Gastrocnemius medialis (tissue), 4 donors: ENCODE measurements around the gene SHD. TPM values are rescaled to one million over a fixed set of nuclear protein-coding genes. Genes with fewer than 3 reads are reported as not detected.

Experiments
- ATAC-seq, 2 donors: fragments of 150-250 bp; one replicate each; pipeline ENCODE4 v1.9.1; 2016
- DNase-seq, 2 donors: peaks; one replicate each; pipeline ENCODE4 v3.0.0-alpha.2; 2019
- H3K27ac ChIP-seq, 4 donors: fragments of 200-600 bp; sonication (generic); 1 replicate in 1 of 4; 2 replicates in 3 of 4; pipeline ENCODE4 v1.5.1; 2016 to 2018; ENCODE audit warnings: mild to moderate bottlenecking in 2 of 4, moderate library complexity in 1 of 4
- H3K27me3 ChIP-seq, 3 donors: fragments of 200-600 bp; sonication (generic) in 2 of 3; 1 replicate in 1 of 3; 2 replicates in 2 of 3; pipeline versions ENCODE4 v1.5.1 to v1.6.0; 2016 to 2019; ENCODE audit warnings: mild to moderate bottlenecking in 1 of 3, moderate library complexity in 1 of 3
- H3K36me3 ChIP-seq, 2 donors: fragments of 200-600 bp; sonication (generic) in 1 of 2; one replicate each; pipeline ENCODE4 v1.5.1; 2017 to 2018
- H3K4me1 ChIP-seq, 2 donors: fragments of 200-600 bp; sonication (generic) in 1 of 2; one replicate each; pipeline ENCODE4 v1.5.1; 2016 to 2017; ENCODE audit warnings: mild to moderate bottlenecking in 2 of 2
- H3K4me3 ChIP-seq, 4 donors: fragments of 200-600 bp; sonication (generic) in 3 of 4; 1 replicate in 1 of 4; 2 replicates in 3 of 4; pipeline ENCODE4 v1.5.1; 2016 to 2019; ENCODE audit warnings: mild to moderate bottlenecking in 2 of 4
- H3K9me3 ChIP-seq, 3 donors: fragments of 200-600 bp; sonication (generic) in 2 of 3; 1 replicate in 1 of 3; 2 replicates in 2 of 3; pipeline ENCODE4 v1.5.1; 2016 to 2019
- CTCF ChIP-seq, 5 experiments: fragments of 450-650 bp in 3 of 5; fragments of 200-600 bp in 2 of 5; sonication (generic) in 2 of 5; IDR thresholded peaks in 4 of 5; conservative IDR thresholded peaks in 1 of 5; 1 replicate in 4 of 5; 2 replicates in 1 of 5; pipeline ENCODE4 v1.5.1; 2016 to 2019; ENCODE audit warnings: antibody characterized with exemption in 5 of 5, mild to moderate bottlenecking in 3 of 5, moderate library complexity in 3 of 5
- POLR2A ChIP-seq, 2 donors: fragments of 450-650 bp; IDR thresholded peaks; one replicate each; pipeline ENCODE4 v1.6.1; 2017; ENCODE audit warnings: antibody characterized with exemption in 2 of 2, mild to moderate bottlenecking in 2 of 2, moderate library complexity in 2 of 2
- in situ Hi-C, 4 donors: fragments of 200-750 bp; cut with MboI; loops; one replicate each; pipeline versions ENCODE4 v1.15.0 to v1.8.0; 2017; ENCODE audit warnings: low sequenced_read_pairs in 4 of 4
- intact Hi-C: fragments of 100-400 bp; cut with DNase I; formaldehyde crosslinking; loops from one replicate; pipeline ENCODE4 v1.15.1; 2023; ENCODE audit warnings: low total_unique reads
- total RNA-seq, 4 donors: library from RNA; depleted of rRNA; stranded (reverse); fragments of >200 nt; gene quantifications; one replicate each; pipeline versions ENCODE4 v1.1.0 to v1.2.3, GENCODE V29; 2016

SHD gene
- total RNA-seq, 4 donors from 2014 or later = 0.26 TPM; not detected in 3

GRCh38 chr19:4329858-4330257 lies 50.8 kb downstream of the SHD start:
- H3K4me3 ChIP-seq = no peak overlapping the region

GRCh38 chr19:4334929-4335570 lies 56.0 kb downstream of the SHD start:
- intact Hi-C loops (no loop called here), in situ Hi-C loops (no loop called here)
- Histone ChIP-seq H3K27me3 (no peaks in the 10 kb centered on the region), H3K27ac (no peak overlapping the region), H3K36me3 (no peaks in the 10 kb centered on the region), H3K4me3 (no peak overlapping the region), H3K4me1 (peaks cover 0 to 4% of the 10 kb centered on the region in 2 donors), H3K9me3 (no peaks in the 10 kb centered on the region)
- DNase-seq (no peak), ATAC-seq (no peak)
- TF ChIP-seq CTCF (IDR thresholded peaks at IDR 0.05 in 4 of 5, conservative IDR thresholded peaks at IDR 0.05 in 1 of 5) (no peak), POLR2A (IDR thresholded peaks at IDR 0.05) (no peak)

More at GRCh38 chr19:4329858-4330257, 50.8 kb downstream of the SHD start:
- H3K27me3 ChIP-seq = peaks cover 11 to 17% (median 16%) of the 10 kb centered on the region in 3 donors
- H3K9me3 ChIP-seq = no peaks in the 10 kb centered on the region
- H3K4me1 ChIP-seq = peaks cover 0 to 13% of the 10 kb centered on the region in 2 donors
- no peak overlapping the region for H3K27ac ChIP-seq
- TF ChIP-seq POLR2A (IDR thresholded peaks at IDR 0.05) (no peak), CTCF (IDR thresholded peaks at IDR 0.05 in 4 of 5, conservative IDR thresholded peaks at IDR 0.05 in 1 of 5) (no peak)
- DNase-seq = no peak
- in situ Hi-C loops (no loop called here), intact Hi-C loops (no loop called here)
- H3K36me3 ChIP-seq = no peaks in the 10 kb centered on the region
- no peak for ATAC-seq

- Histone ChIP-seq H3K4me1 (peaks cover 3 to 9% of the 10 kb centered on the region in 2 donors), H3K9me3 (no peaks in the 10 kb centered on the region), H3K27ac (peak overlapping the region in 3 of 4 donors; percentile 39 to 63 (median 40)), H3K4me3 (peak overlapping the region; percentile 44 to 53 (median 50)), H3K27me3 (no peaks in the 10 kb centered on the region), H3K36me3 (no peaks in the 10 kb centered on the region)
- DNase-seq (no peak), ATAC-seq (no peak)
- intact Hi-C loops = no loop called here
- TF ChIP-seq POLR2A (IDR thresholded peaks at IDR 0.05) = no peak
- TF ChIP-seq CTCF (IDR thresholded peaks at IDR 0.05 in 4 of 5, conservative IDR thresholded peaks at IDR 0.05 in 1 of 5) = no peak
- in situ Hi-C loops = no loop called here
Measured at GRCh38 chr19:4337906-4338440, 58.9 kb downstream of the SHD start.

GRCh38 chr19:4338441-4339355 lies 59.6 kb downstream of the SHD start, which contains the start of gene STAP2:
STAP2 (minus strand) TSS chr19:4338827; CDS start chr19:4338753, 74 bp downstream.
- Histone ChIP-seq H3K9me3 (no peaks in the 10 kb centered on the region), H3K36me3 (no peaks in the 10 kb centered on the region), H3K4me1 (peaks cover 3 to 9% of the 10 kb centered on the region in 2 donors), H3K4me3 (peak within 1 kb of the TSS; percentile 44 to 53 (median 50)), H3K27me3 (no peaks in the 10 kb centered on the region), H3K27ac (peak within 1 kb of the TSS in 3 of 4 donors; percentile 39 to 63 (median 40))
- TF ChIP-seq POLR2A (IDR thresholded peaks at IDR 0.05) = no peak
- no peak for TF ChIP-seq CTCF (IDR thresholded peaks at IDR 0.05 in 4 of 5, conservative IDR thresholded peaks at IDR 0.05 in 1 of 5)
- intact Hi-C loops = no loop called here
- ATAC-seq = no peak
- no peak for DNase-seq
- in situ Hi-C loops = no loop called here

Other genes starting within 250 kb of the SHD start
- 100 to 1,000 TPM in 2 of 4 donors, 10 to 100 TPM in 2; 50.0 to 104 (median 91.9) TPM for gene ZBTB7A, start 212.4 kb upstream of the SHD start, total RNA-seq
- gene MAP2K2, start 155.1 kb upstream of the SHD start, total RNA-seq = 100 to 1,000 TPM; 101 to 207 (median 138) TPM
- 1 to 10 TPM in 1 of 4 donors, under 1 TPM in 1, not detected in 2; 0.10 to 1.0 TPM for gene CREB3L3, start 125.6 kb upstream of the SHD start, total RNA-seq
- gene SIRT6, start 96.7 kb upstream of the SHD start, total RNA-seq = 10 to 100 TPM; 11.7 to 25.7 (median 13.7) TPM
- 1 to 10 TPM in 1 of 4 donors, under 1 TPM in 3; 0.13 to 3.0 (median 0.45) TPM for gene ANKRD24, start 96.6 kb upstream of the SHD start, total RNA-seq
- 1 to 10 TPM in 1 of 4 donors, under 1 TPM in 2, not detected in 1; 0.38 to 1.7 (median 0.85) TPM for gene EBI3, start 49.7 kb upstream of the SHD start, total RNA-seq
- 10 to 100 TPM; 13.5 to 37.8 (median 19.9) TPM for gene YJU2, start 32.2 kb upstream of the SHD start, total RNA-seq
- not detected for gene TMIGD2, start 23.1 kb downstream of the SHD start, total RNA-seq
- not detected for gene FSD1, start 25.3 kb downstream of the SHD start, total RNA-seq
- gene STAP2, start 59.6 kb downstream of the SHD start, total RNA-seq = 1 to 10 TPM in 2 of 4 donors, under 1 TPM in 1, not detected in 1; 0.94 to 2.1 (median 1.3) TPM
- 1 to 10 TPM; 2.7 to 3.1 (median 3.0) TPM for gene MPND, start 64.3 kb downstream of the SHD start, total RNA-seq
- 10 to 100 TPM; 11.6 to 19.4 (median 15.8) TPM for gene SH3GL1, start 121.3 kb downstream of the SHD start, total RNA-seq
- gene CHAF1A, start 123.4 kb downstream of the SHD start, total RNA-seq = 10 to 100 TPM in 2 of 4 donors, 1 to 10 TPM in 2; 7.3 to 15.8 (median 9.7) TPM
- 100 to 1,000 TPM in 3 of 4 donors, 10 to 100 TPM in 1; 93.8 to 230 (median 114) TPM for gene UBXN6, start 178.5 kb downstream of the SHD start, total RNA-seq
- gene HDGFL2, start 193.0 kb downstream of the SHD start, total RNA-seq = 10 to 100 TPM; 46.5 to 83.2 (median 56.1) TPM
- gene PLIN4, start 239.2 kb downstream of the SHD start, total RNA-seq = 100 to 1,000 TPM in 3 of 4 donors, 10 to 100 TPM in 1; 79.6 to 282 (median 152) TPM